Measurements from ENCODE around the gene ARID1B.

- TF ChIP-seq POLR2A (IDR thresholded peaks at IDR 0.05; ENCODE audit: borderline replicate concordance, extremely low read depth, insufficient read depth, insufficient read length) (no peak), ZBTB33 (IDR thresholded peaks at IDR 0.05; ENCODE audit: extremely low read depth, insufficient replicate concordance, low read length) (no peak), EZH2 (IDR thresholded peaks at IDR 0.05) (no peak), CTCF (IDR thresholded peaks at IDR 0.05 in 2 of 3, conservative IDR thresholded peaks at IDR 0.05 in 1 of 3; ENCODE audit: borderline replicate concordance in 1 of 3, insufficient read depth in 1 of 3, low read depth in 2 of 3, low read length in 2 of 3) (no peak), MAX (IDR thresholded peaks at IDR 0.05) (no peak), POLR2AphosphoS5 (IDR thresholded peaks at IDR 0.05; ENCODE audit: low read depth, low read length) (no peak), FOSL1 (IDR thresholded peaks at IDR 0.05; ENCODE audit: low read depth) (no peak), TCF7L2 (IDR thresholded peaks at IDR 0.05; ENCODE audit: borderline replicate concordance, extremely low read depth, insufficient read depth, insufficient read length) (no peak), ELF1 (IDR thresholded peaks at IDR 0.05; ENCODE audit: borderline replicate concordance, low read depth) (no peak), ATF3 (IDR thresholded peaks at IDR 0.05) (no peak), RAD21 (IDR thresholded peaks at IDR 0.05; ENCODE audit: low read depth) (no peak), JUND (IDR thresholded peaks at IDR 0.05) (no peak), SRF (IDR thresholded peaks at IDR 0.05; ENCODE audit: low read depth) (no peak)
Observed at GRCh38 chr6:157205473-157206358, 428.5 kb downstream of the ARID1B start.
